ENCODE measurements around the gene ZC3H15.

DNA sequence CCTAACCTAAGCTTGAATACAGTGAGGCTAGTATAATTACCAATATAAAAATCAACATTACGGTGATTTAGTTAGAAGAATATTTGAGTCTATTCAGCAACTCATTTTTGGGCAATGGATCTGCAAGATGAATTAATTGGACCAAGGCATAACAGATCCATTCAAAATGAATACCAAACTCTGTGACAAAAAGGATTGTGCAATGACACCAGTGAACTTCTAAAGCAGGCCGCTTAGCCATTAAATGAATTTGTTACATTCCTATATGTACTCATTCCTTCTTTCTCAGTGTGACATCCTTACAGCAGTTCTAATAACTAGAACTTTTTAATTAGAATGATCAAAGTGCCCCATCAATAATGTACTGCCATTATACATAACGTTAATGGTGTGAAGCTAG lies 44.3 kb downstream of the ZC3H15 start:
- TF ChIP-seq, protein P1, sequence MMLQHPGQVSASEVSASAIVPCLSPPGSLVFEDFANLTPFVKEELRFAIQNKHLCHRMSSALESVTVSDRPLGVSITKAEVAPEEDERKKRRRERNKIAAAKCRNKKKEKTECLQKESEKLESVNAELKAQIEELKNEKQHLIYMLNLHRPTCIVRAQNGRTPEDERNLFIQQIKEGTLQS (CRISPR knock-in tag; conservative IDR thresholded peaks at IDR 0.05): no peak
- TF ChIP-seq JUN (CRISPR knock-in tag; IDR thresholded peaks at IDR 0.05): no peak
- TF ChIP-seq, protein P2, sequence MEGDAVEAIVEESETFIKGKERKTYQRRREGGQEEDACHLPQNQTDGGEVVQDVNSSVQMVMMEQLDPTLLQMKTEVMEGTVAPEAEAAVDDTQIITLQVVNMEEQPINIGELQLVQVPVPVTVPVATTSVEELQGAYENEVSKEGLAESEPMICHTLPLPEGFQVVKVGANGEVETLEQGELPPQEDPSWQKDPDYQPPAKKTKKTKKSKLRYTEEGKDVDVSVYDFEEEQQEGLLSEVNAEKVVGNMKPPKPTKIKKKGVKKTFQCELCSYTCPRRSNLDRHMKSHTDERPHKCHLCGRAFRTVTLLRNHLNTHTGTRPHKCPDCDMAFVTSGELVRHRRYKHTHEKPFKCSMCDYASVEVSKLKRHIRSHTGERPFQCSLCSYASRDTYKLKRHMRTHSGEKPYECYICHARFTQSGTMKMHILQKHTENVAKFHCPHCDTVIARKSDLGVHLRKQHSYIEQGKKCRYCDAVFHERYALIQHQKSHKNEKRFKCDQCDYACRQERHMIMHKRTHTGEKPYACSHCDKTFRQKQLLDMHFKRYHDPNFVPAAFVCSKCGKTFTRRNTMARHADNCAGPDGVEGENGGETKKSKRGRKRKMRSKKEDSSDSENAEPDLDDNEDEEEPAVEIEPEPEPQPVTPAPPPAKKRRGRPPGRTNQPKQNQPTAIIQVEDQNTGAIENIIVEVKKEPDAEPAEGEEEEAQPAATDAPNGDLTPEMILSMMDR (IDR thresholded peaks at IDR 0.05): no peak
- no peak for TF ChIP-seq ZBTB21 (CRISPR knock-in tag; IDR thresholded peaks at IDR 0.05; ENCODE audit: borderline replicate concordance)
- TF ChIP-seq SP1 (CRISPR knock-in tag; conservative IDR thresholded peaks at IDR 0.05): no peak
- TF ChIP-seq, protein P3, sequence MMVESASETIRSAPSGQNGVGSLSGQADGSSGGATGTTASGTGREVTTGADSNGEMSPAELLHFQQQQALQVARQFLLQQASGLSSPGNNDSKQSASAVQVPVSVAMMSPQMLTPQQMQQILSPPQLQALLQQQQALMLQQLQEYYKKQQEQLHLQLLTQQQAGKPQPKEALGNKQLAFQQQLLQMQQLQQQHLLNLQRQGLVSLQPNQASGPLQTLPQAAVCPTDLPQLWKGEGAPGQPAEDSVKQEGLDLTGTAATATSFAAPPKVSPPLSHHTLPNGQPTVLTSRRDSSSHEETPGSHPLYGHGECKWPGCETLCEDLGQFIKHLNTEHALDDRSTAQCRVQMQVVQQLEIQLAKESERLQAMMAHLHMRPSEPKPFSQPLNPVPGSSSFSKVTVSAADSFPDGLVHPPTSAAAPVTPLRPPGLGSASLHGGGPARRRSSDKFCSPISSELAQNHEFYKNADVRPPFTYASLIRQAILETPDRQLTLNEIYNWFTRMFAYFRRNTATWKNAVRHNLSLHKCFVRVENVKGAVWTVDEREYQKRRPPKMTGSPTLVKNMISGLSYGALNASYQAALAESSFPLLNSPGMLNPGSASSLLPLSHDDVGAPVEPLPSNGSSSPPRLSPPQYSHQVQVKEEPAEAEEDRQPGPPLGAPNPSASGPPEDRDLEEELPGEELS (CRISPR knock-in tag; IDR thresholded peaks at IDR 0.05): no peak
- TF ChIP-seq, protein P4, sequence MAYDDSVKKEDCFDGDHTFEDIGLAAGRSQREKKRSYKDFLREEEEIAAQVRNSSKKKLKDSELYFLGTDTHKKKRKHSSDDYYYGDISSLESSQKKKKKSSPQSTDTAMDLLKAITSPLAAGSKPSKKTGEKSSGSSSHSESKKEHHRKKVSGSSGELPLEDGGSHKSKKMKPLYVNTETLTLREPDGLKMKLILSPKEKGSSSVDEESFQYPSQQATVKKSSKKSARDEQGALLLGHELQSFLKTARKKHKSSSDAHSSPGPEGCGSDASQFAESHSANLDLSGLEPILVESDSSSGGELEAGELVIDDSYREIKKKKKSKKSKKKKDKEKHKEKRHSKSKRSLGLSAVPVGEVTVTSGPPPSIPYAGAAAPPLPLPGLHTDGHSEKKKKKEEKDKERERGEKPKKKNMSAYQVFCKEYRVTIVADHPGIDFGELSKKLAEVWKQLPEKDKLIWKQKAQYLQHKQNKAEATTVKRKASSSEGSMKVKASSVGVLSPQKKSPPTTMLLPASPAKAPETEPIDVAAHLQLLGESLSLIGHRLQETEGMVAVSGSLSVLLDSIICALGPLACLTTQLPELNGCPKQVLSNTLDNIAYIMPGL (CRISPR knock-in tag; IDR thresholded peaks at IDR 0.05): no peak
